Naive B cell (primary cell): ENCODE measurements around the gene SERTAD3. TPM values are rescaled to one million over a fixed set of nuclear protein-coding genes. Genes with fewer than 3 reads are reported as not detected.
A peak's percentile ranks its signal among the peaks of the same experiment; 100 is the strongest.
"Not testable (repeated sequence)": the region's sequence is repeated elsewhere in the genome, so short reads cannot be mapped to it uniquely, and the experiment has no call there.

ENCODE experiments used
- ATAC-seq, 2 donors: fragments of 150-1000 bp; cut with Tn5 transposase; 2 replicates each; pipeline ENCODE4 v1.10.0; 2021; ENCODE audit warnings: low read depth in 2 of 2, mild to moderate bottlenecking in 2 of 2, moderate library complexity in 2 of 2
- DNase-seq: peaks from one replicate; pipeline ENCODE4 v3.0.0; 2022
- H3K27ac Mint-ChIP-seq, 6 donors: one replicate each; pipeline ENCODE4 v1.8.0; 2020 to 2022; ENCODE audit warnings: mild to moderate bottlenecking in 6 of 6, mixed read lengths in 6 of 6, moderate library complexity in 5 of 6, inconsistent platforms in 2 of 6
- H3K27me3 Mint-ChIP-seq, 3 donors: one replicate each; pipeline ENCODE4 v1.8.0; 2021 to 2022; ENCODE audit warnings: mixed read lengths in 3 of 3, mild to moderate bottlenecking in 1 of 3
- H3K36me3 Mint-ChIP-seq, 2 donors: one replicate each; pipeline ENCODE4 v1.8.0; 2020 to 2022; ENCODE audit warnings: mixed read lengths in 2 of 2, inconsistent platforms in 1 of 2, mild to moderate bottlenecking in 1 of 2
- H3K4me1 Mint-ChIP-seq, 3 donors: one replicate each; pipeline ENCODE4 v1.8.0; 2020 to 2022; ENCODE audit warnings: mixed read lengths in 3 of 3, inconsistent platforms in 1 of 3, mild to moderate bottlenecking in 1 of 3, moderate library complexity in 1 of 3
- H3K4me3 Mint-ChIP-seq, 8 donors: one replicate each; pipeline ENCODE4 v1.8.0; 2020 to 2022; ENCODE audit warnings: mild to moderate bottlenecking in 8 of 8, mixed read lengths in 8 of 8, moderate library complexity in 8 of 8, inconsistent platforms in 2 of 8
- H3K9me3 Mint-ChIP-seq, 7 donors: one replicate each; pipeline ENCODE4 v1.8.0; 2020 to 2022; ENCODE audit warnings: mixed read lengths in 7 of 7, mild to moderate bottlenecking in 5 of 7, inconsistent platforms in 2 of 7, moderate library complexity in 1 of 7
- polyA plus RNA-seq, 6 donors: library from polyadenylated mRNA; unstranded; fragments of 300-500 nt; fragmentation: Illumina TruSeq; gene quantifications; one replicate each; pipeline ENCODE4 v1.2.3, GENCODE V29; 2021; ENCODE audit warnings: low read depth in 6 of 6

SERTAD3 gene
- polyA plus RNA-seq, 6 donors from 2014 or later, result 9.8 to 17.6 (median 13.3) TPM

- Mint-ChIP-seq H3K4me3 (peak overlapping the region; percentile 80 to 92 (median 88)), H3K27me3 (peaks cover 9 to 41% (median 9%) of the 10 kb centered on the region in 3 donors), H3K9me3 (peaks cover 0 to 5% (median 0%) of the 10 kb centered on the region in 7 donors), H3K4me1 (peaks cover 30 to 36% (median 34%) of the 10 kb centered on the region in 3 donors), H3K27ac (peak overlapping the region; percentile 89 to 100 (median 97)), H3K36me3 (peaks cover 0 to 7% of the 10 kb centered on the region in 2 donors)
- DNase-seq, result peak; percentile 64
- peak; percentile 47 to 55 for ATAC-seq
These were observed 22.3 kb upstream of the SERTAD3 start for GRCh38 chr19:40466219-40466984.

- Mint-ChIP-seq H3K4me3 (peak within 1 kb of the TSS; percentile 80 to 92 (median 88)), H3K4me1 (peaks cover 35 to 43% (median 40%) of the 10 kb centered on the region in 3 donors), H3K27me3 (peaks cover 5 to 35% (median 9%) of the 10 kb centered on the region in 3 donors), H3K36me3 (peaks cover 0 to 7% of the 10 kb centered on the region in 2 donors), H3K9me3 (peaks cover 0 to 5% (median 0%) of the 10 kb centered on the region in 7 donors), H3K27ac (peak within 1 kb of the TSS; percentile 89 to 100 (median 97))
- DNase-seq (peak; percentile 99), ATAC-seq (peak; percentile 68 to 79)
These were observed 21.6 kb upstream of the SERTAD3 start, which contains the start of gene BLVRB for GRCh38 chr19:40465557-40466218. BLVRB (minus strand) TSS chr19:40465745; CDS start chr19:40465688, 57 bp downstream.

GRCh38 chr19:40465025-40465556, 21.0 kb upstream of the SERTAD3 start:
- H3K27ac Mint-ChIP-seq, result peak overlapping the region; percentile 88 to 99 (median 94)
- peaks cover 0 to 5% (median 0%) of the 10 kb centered on the region in 7 donors for H3K9me3 Mint-ChIP-seq
- H3K36me3 Mint-ChIP-seq, result peaks cover 0 to 7% of the 10 kb centered on the region in 2 donors
- peaks cover 35 to 45% (median 40%) of the 10 kb centered on the region in 3 donors for H3K4me1 Mint-ChIP-seq
- DNase-seq, result no peak
- peak overlapping the region; percentile 80 to 92 (median 88) for H3K4me3 Mint-ChIP-seq
- no peak for ATAC-seq
- H3K27me3 Mint-ChIP-seq, result peaks cover 5 to 31% (median 9%) of the 10 kb centered on the region in 3 donors

- Mint-ChIP-seq H3K4me3 (peak overlapping the region in 7 of 8 donors; percentile 23 to 92 (median 88)), H3K4me1 (peaks cover 35 to 45% (median 40%) of the 10 kb centered on the region in 3 donors), H3K9me3 (peaks cover 0 to 5% (median 0%) of the 10 kb centered on the region in 7 donors), H3K36me3 (peaks cover 0 to 7% of the 10 kb centered on the region in 2 donors), H3K27ac (peak overlapping the region in 3 of 6 donors; percentile 58 to 99 (median 95)), H3K27me3 (peaks cover 5 to 31% (median 9%) of the 10 kb centered on the region in 3 donors)
- ATAC-seq (no peak), DNase-seq (peak; percentile 32)
These were observed 20.2 kb upstream of the SERTAD3 start for GRCh38 chr19:40464059-40465024.

- Mint-ChIP-seq H3K27ac (peak overlapping the region in 1 of 6 donors; percentile 47), H3K27me3 (peaks cover 5 to 24% (median 9%) of the 10 kb centered on the region in 3 donors), H3K4me1 (peaks cover 35 to 45% (median 40%) of the 10 kb centered on the region in 3 donors), H3K4me3 (peak overlapping the region in 3 of 8 donors; percentile 20 to 73 (median 42))
- H3K9me3 Mint-ChIP-seq, ATAC-seq, H3K36me3 Mint-ChIP-seq, DNase-seq: not testable (repeated sequence)
These were observed 19.5 kb upstream of the SERTAD3 start for GRCh38 chr19:40463587-40464037.

- ATAC-seq (no peak), DNase-seq (peak; percentile 17)
- Mint-ChIP-seq H3K9me3 (peaks cover 0 to 5% (median 0%) of the 10 kb centered on the region in 7 donors), H3K27ac (peak overlapping the region in 3 of 6 donors; percentile 57 to 80 (median 63)), H3K27me3 (peaks cover 5 to 11% (median 7%) of the 10 kb centered on the region in 3 donors), H3K4me3 (peak overlapping the region in 3 of 8 donors; percentile 32 to 62 (median 62)), H3K4me1 (peaks cover 35 to 45% (median 39%) of the 10 kb centered on the region in 3 donors), H3K36me3 (peaks cover 0 to 6% of the 10 kb centered on the region in 2 donors)
These were observed 17.6 kb upstream of the SERTAD3 start for GRCh38 chr19:40461669-40462221.

GRCh38 chr19:40460185-40460584, 16.1 kb upstream of the SERTAD3 start:
- DNase-seq (no peak), ATAC-seq (no peak)
- Mint-ChIP-seq H3K27ac (no peak overlapping the region), H3K4me3 (no peak overlapping the region), H3K36me3 (no peaks in the 10 kb centered on the region), H3K4me1 (peaks cover 21 to 29% (median 24%) of the 10 kb centered on the region in 3 donors), H3K27me3 (no peaks in the 10 kb centered on the region), H3K9me3 (peaks cover 0 to 4% (median 0%) of the 10 kb centered on the region in 7 donors)

- Mint-ChIP-seq H3K9me3 (peaks cover 0 to 4% (median 0%) of the 10 kb centered on the region in 7 donors), H3K36me3 (no peaks in the 10 kb centered on the region), H3K4me3 (no peak overlapping the region), H3K27ac (no peak overlapping the region), H3K4me1 (peaks cover 14 to 19% (median 15%) of the 10 kb centered on the region in 3 donors), H3K27me3 (no peaks in the 10 kb centered on the region)
- ATAC-seq (no peak), DNase-seq (no peak)
These were observed 14.5 kb upstream of the SERTAD3 start for GRCh38 chr19:40458597-40458974.

GRCh38 chr19:40457953-40458596, 13.9 kb upstream of the SERTAD3 start:
- no peak for DNase-seq
- Mint-ChIP-seq H3K27ac (no peak overlapping the region), H3K36me3 (no peaks in the 10 kb centered on the region)

GRCh38 chr19:40457048-40457447, 12.9 kb upstream of the SERTAD3 start:
- Mint-ChIP-seq H3K9me3 (peaks cover 0 to 4% (median 0%) of the 10 kb centered on the region in 7 donors), H3K4me1 (peaks cover 11 to 16% (median 13%) of the 10 kb centered on the region in 3 donors), H3K27ac (peak overlapping the region in 2 of 6 donors; percentile 36 to 44), H3K36me3 (no peaks in the 10 kb centered on the region), H3K4me3 (no peak overlapping the region), H3K27me3 (peaks cover 0 to 1% (median 0%) of the 10 kb centered on the region in 3 donors)
- ATAC-seq (no peak), DNase-seq (no peak)

More at GRCh38 chr19:40457953-40458596, 13.9 kb upstream of the SERTAD3 start:
- no peak for ATAC-seq
- Mint-ChIP-seq H3K9me3 (peaks cover 0 to 4% (median 0%) of the 10 kb centered on the region in 7 donors), H3K4me1 (peaks cover 14 to 18% (median 15%) of the 10 kb centered on the region in 3 donors), H3K4me3 (no peak overlapping the region), H3K27me3 (no peaks in the 10 kb centered on the region)

GRCh38 chr19:40453943-40454342, 9.8 kb upstream of the SERTAD3 start:
- H3K4me3 Mint-ChIP-seq, H3K4me1 Mint-ChIP-seq, ATAC-seq, H3K9me3 Mint-ChIP-seq, H3K27ac Mint-ChIP-seq, H3K27me3 Mint-ChIP-seq, H3K36me3 Mint-ChIP-seq, DNase-seq: not testable (repeated sequence)
